Measurements from ENCODE around the gene ERBB4.

The ERBB4 gene

GRCh38 chr2:212364112-212364985, 174.3 kb downstream of the ERBB4 start:
- DNase-seq (ENCODE audit: low spot score) (no peak), FAIRE-seq (no peak)

DNA sequence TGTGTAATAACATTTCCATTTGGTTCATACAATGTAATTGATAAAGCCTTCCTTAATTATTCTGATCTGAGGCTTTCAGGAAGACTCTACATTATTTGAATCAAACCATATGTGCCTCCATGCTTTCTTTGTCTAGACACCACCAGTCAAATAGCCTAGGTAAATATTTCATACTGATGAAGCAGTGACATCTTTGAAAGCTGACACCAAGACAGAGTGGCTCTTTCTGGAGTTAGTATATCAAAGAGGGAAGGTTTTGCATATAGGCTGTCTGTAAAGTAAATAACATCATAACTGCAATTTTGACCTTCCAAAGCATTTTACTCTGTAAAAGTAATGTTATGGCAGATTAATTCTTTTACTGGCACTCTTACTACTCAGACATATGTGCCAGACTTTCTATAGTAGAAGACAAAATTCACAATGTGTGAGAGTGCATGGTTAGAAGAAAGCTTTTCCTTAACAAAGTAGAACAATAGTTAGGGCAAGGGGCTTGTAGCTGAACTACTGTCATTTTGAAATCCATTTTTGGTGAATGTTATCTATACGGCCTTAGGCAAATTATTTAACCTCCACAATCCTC, 177.3 kb downstream of the ERBB4 start:
- no peak for DNase-seq (ENCODE audit: low spot score)
- FAIRE-seq, result no peak

- FAIRE-seq, result no peak
- DNase-seq (ENCODE audit: low spot score), result no peak
These were observed 178.5 kb downstream of the ERBB4 start for GRCh38 chr2:212360068-212360460.

- FAIRE-seq (no peak), DNase-seq (ENCODE audit: low spot score) (no peak)
These were observed 179.1 kb downstream of the ERBB4 start for GRCh38 chr2:212359425-212360067.

DNA sequence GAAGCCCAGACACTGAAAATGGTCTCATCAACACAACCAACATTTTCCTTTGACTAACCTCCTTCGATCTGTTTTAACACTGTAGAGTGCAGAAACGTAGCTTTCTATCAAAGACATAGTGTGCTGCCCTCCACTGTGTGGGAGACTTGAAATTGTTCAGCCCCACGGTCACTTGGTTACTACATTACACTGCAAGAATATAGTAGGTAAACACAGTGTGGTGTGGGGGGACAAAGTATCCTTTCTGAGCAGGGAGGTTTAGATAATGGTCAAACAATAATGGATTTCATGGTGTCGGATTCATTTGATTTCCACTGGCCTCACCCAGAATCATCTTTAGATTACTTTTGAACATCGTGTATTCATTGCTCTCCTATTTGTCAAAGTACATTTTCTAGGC, 181.0 kb downstream of the ERBB4 start:
- DNase-seq (ENCODE audit: low spot score), result no peak

GRCh38 chr2:212354382-212354781, 184.2 kb downstream of the ERBB4 start:
- DNase-seq (ENCODE audit: low spot score) (no peak), FAIRE-seq (no peak)

More for the DNA sequence above, 181.0 kb downstream of the ERBB4 start:
- no peak for FAIRE-seq

DNA sequence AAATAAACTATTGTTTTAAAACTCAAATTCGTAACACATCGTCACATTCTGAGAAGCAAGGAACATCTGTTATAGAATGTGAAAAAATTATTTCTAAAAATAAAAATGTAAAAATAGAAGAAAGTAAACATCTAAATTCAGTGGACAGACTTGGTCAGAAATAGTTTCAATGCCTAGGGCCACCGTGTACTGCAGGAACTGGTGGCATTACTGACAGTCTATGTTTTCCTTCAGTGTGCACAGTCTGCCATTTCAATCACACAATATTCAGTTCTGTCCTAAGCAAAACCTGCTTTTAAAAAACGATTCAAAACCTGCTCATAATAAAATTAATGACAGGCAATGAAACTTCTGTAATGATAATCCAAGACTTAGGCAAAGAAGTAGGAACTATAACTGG, 190.1 kb downstream of the ERBB4 start:
- DNase-seq (ENCODE audit: low spot score) (no peak), FAIRE-seq (no peak)

DNA sequence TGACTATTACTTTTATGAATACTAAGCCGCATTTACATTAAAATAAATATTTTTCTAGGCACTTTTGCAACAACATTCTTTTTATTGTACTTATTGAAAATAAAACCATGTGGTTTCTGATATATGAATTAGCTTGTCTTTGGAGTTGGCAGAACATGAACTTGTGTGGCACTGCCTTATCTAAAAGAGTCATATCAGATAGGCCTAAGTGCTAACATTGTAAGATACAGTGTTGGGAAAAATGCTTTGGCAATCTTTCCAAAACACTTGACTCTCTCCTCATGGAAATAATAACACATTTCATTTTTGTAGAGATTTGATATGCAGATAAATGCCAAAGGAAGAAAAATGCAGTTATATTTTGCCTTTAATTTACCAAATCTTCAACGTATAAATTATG, 191.7 kb downstream of the ERBB4 start:
- FAIRE-seq (no peak), DNase-seq (ENCODE audit: low spot score) (no peak)

- DNase-seq (ENCODE audit: low spot score) (no peak), FAIRE-seq (no peak)
These were observed 192.6 kb downstream of the ERBB4 start for GRCh38 chr2:212345966-212346365.

DNA sequence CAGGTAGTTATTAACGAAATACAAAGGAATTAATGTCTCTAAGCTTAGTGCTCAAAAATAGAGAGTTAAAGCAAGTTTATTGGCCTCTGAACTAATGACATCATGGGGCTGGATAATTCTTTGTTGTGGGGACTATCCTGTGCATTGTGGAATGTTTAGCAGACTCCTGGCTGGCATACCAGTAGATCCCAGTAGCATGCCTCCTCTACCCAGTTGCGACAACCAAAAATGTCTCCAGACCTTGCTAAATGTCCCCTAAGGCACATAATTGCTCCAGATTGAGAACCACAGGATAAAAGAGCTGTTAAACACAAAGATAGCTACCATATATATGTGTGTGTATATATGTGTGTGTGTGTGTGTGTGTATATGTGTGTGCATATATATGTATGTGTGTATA, 194.5 kb downstream of the ERBB4 start:
- no peak for FAIRE-seq

DNA sequence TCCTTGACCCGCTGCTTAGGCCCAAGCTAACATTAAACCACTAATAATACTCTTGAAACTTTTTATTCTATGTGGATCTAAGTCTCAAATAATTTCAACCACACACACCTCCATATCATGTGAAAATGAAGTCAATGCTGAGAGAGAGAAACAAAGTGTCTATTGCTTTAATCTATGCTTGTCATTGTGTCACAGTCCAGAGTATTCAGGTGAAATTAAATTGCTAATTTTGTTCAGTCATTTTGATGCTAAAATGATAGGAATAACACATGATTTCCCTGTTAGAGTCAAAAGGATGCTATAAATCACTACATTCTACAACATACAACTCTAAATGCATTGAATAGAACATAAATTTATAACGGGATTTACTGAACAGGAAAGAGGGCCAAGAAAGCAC, 195.4 kb downstream of the ERBB4 start:
- FAIRE-seq, result no peak
- DNase-seq (ENCODE audit: low spot score), result no peak

More for the DNA sequence above, 194.5 kb downstream of the ERBB4 start:
- DNase-seq (ENCODE audit: low spot score), result no peak

GRCh38 chr2:212337486-212338343, 200.9 kb downstream of the ERBB4 start:
- FAIRE-seq (no peak), DNase-seq (ENCODE audit: low spot score) (no peak)

DNA sequence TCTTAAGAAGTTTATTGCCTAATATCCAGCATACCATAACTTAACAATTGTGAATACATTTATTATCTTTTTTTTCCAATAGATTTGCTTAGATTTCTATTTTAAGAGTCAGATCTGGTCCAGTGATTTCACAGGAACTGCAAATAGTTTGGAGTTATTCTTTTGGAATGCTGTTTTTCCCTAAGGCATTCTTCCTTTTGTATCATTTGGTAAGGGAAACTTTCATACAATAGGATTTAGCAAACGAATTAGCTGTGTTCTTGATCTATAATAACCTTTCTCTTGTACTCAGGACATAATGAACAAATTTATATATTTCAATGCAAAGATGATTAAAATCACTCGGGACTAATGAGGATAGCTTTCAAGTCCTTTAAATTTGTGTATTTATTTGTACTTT, 201.6 kb downstream of the ERBB4 start:
- FAIRE-seq, result no peak
- DNase-seq (ENCODE audit: low spot score), result no peak

DNA sequence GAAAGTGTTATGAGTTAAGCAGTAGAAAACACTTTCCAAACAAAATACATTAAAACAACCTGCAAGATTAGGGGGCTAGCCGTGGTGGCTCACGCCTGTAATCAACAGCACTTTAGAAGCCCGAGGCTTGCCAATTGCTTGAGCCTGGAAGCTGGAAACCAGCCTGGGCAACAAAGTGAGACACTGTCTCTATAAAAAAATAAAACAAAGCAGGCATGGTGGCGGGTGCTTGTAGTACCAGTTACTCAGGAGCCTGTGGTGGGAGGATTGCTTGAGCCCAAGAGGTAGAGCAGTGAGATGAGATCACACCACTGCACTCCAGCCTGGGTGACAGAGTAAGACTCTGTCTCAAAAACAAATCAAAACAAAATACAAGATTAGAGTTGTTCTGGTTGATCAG, 208.3 kb downstream of the ERBB4 start:
- FAIRE-seq (no peak), DNase-seq (ENCODE audit: low spot score) (no peak)

GRCh38 chr2:212328712-212329496, 209.7 kb downstream of the ERBB4 start:
- DNase-seq (ENCODE audit: low spot score), result no peak
- no peak for FAIRE-seq

DNA sequence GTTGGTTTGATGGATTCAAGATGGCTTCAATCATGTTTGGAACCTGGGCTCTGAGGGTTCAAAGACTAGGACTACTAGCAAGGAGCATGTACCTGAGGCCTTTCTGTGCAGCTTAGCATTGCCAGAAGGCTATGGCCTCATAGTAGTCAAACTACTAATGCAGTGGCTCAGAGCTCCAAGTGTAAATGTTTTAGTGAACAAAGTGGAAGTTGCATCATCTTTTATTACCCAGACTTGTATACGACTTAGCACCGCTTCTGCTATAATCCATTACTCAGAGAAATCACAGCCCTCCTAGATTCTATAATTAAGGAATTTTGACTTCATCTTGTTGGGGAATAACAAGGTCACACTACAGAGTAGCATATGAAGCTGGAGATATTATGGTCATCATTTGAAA, 210.5 kb downstream of the ERBB4 start:
- FAIRE-seq (no peak), DNase-seq (ENCODE audit: low spot score) (no peak)

- no peak for DNase-seq (ENCODE audit: low spot score)
- no peak for FAIRE-seq
These were observed 211.3 kb downstream of the ERBB4 start for GRCh38 chr2:212327171-212327809.

- no peak for FAIRE-seq
- no peak for DNase-seq (ENCODE audit: low spot score)
These were observed 220.0 kb downstream of the ERBB4 start for GRCh38 chr2:212318636-212319035.

DNA sequence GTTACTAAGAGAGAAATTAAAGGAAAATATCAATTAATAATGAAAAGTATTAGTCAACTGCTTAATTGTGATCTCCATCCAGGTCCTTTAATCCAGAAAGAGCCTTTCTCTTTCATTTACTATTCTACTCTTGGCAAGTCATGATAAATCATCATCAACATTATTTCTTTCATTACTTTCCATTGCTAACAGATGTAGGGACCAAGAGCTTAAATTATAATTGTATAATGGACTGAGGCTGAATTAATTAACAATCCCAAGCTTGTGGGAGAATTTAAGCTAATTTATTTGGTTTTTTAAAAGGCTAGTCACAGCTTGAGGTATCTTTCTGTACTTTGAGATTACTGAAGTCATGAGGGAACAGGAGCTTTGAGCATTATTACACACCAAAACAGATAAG, 223.9 kb downstream of the ERBB4 start:
- no peak for FAIRE-seq
- no peak for DNase-seq (ENCODE audit: low spot score)

GRCh38 chr2:212311807-212312404, 226.7 kb downstream of the ERBB4 start:
- no peak for DNase-seq (ENCODE audit: low spot score)
- no peak for FAIRE-seq

All from urothelium cell line (cell line).